ENCODE data around the gene GATAD2A.
"Not testable (repeated sequence)": the region's sequence is repeated elsewhere in the genome, so short reads cannot be mapped to it uniquely, and the experiment has no call there.

The GATAD2A gene, protein sequence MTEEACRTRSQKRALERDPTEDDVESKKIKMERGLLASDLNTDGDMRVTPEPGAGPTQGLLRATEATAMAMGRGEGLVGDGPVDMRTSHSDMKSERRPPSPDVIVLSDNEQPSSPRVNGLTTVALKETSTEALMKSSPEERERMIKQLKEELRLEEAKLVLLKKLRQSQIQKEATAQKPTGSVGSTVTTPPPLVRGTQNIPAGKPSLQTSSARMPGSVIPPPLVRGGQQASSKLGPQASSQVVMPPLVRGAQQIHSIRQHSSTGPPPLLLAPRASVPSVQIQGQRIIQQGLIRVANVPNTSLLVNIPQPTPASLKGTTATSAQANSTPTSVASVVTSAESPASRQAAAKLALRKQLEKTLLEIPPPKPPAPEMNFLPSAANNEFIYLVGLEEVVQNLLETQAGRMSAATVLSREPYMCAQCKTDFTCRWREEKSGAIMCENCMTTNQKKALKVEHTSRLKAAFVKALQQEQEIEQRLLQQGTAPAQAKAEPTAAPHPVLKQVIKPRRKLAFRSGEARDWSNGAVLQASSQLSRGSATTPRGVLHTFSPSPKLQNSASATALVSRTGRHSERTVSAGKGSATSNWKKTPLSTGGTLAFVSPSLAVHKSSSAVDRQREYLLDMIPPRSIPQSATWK

GRCh38 chr19:19404879-19405860, at the start of gene GATAD2A:
TSS of gene GATAD2A (plus strand) at chr19:19405675. CDS start at chr19:19465346, 59,671 bp downstream.
- peak; percentile 80 for DNase-seq

GRCh38 chr19:19356500-19356899, 49.0 kb upstream of the GATAD2A start:
- DNase-seq, result no peak

DNA sequence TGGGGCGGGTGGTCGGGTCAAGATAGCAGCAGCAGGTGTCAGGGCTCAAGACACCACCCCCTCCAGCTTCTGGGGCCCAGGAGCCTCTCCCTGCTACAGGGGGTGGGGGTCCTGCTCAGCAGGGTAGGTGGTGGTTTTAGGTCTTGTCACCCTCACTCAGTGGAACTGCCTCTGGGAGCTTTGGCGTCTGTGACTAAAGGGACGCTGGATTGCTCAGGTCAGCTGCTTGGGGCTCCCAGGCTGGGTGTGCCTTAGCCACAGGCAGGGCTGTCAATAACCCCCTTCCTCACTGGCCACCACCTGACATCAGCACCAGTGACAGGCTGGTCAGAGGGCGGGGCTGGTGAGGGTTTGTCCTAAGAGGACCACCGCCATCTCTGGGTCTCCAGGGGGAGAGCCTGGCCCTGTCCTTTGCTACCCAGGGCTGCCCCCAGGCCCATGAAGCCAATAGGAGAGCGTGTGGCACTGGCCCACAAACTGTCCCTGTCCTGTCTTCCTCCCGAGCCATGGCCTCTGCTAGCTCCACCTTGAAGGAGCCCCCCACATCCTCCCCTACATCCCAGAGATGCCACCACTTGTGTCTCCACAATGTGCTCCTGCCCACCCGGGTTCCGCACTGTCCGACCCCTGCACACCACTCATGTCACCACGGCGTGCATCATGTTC, 48.4 kb upstream of the GATAD2A start:
- DNase-seq, result no peak

DNA sequence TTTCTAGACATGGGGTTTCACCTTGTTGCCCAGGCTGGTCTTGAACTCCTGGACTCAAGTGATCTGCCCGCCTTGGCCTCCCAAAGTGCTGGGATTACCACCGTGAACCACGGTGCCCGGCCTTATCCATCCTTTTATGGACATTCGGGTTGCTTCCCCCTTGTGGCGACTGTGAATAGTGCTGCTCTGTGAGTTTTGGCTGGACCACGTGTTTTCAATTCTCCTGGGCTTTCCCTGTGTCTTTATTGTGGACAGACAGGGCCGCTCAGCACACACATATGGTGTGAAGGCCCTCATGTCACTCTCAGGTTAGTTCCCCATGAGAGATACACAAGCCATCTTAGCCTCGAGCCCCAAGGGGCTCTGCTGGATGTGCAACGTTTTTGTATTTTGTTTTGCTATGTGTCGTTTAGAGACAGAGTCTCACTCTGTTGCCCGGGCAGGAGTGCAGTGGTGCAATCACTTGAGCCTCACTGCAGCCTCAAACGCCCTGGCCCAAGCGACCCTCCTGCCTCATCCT, 44.3 kb upstream of the GATAD2A start:
- DNase-seq, result peak; percentile 72

DNA sequence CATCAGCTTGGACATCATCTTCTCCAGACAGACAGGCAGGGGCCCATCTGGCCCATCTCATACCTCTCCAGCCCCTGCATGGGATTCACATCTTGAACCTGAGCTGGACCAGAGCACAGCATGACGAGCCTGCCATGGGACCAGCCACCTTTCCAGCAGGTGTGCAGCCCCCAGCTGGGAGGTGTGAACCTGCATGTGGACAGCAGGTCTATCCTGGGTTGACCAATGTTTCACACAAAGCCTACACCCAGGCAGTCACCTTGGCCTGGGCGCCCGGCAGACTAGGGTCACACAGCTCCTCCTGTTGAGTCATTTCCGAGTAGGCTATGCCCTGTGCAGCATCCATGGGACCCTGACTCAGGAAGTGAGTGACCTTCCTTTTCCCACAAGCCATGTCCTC, 43.4 kb upstream of the GATAD2A start:
- DNase-seq, result no peak

DNA sequence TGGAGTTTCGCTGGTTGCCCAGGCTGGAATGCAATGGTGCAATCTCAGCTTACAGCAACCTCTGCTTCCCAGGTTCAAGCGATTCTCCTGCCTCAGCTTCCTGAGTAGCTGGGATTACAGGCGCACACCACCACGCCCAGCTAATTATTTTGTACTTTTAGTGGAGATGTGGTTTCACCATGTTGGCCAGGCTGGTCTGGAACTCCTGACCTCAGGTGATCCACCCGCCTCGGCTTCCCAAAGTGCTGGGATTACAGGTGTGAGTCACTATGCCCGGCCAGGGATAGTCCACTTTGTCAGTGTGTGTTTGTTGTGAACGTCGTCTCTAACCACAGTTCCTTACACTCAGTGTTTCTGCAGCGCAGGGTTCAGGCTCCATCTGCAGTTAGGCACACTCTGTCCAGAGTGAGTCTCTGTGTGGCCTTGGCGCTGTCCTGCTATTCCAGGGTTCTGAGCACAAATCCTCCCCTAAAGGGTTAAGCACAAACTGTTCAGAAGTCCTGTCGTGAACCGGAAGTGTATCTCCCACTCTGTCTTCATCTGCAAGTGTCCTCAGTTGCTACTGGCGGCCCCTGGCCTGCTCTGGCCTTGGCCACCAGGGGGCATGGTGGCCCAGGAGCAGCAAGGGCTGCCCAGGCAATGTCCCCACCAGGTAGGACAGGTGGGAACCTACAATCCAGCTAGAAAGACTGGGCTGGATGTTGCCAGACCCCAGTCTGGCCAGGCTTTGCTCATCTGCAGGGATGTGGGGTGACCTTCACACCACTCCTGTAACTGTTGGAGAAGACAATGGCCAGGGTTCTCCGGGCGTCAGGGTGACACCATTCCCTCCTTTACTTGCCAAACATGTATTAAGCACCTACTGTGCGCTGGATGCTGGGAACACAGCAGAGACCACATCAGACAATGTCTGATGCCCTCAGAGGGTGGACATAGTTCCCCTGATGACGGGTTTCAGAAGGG, 38.8 kb upstream of the GATAD2A start:
- peak; percentile 71 for DNase-seq

- no peak for DNase-seq
Measured at GRCh38 chr19:19368087-19368486, 37.4 kb upstream of the GATAD2A start.

DNA sequence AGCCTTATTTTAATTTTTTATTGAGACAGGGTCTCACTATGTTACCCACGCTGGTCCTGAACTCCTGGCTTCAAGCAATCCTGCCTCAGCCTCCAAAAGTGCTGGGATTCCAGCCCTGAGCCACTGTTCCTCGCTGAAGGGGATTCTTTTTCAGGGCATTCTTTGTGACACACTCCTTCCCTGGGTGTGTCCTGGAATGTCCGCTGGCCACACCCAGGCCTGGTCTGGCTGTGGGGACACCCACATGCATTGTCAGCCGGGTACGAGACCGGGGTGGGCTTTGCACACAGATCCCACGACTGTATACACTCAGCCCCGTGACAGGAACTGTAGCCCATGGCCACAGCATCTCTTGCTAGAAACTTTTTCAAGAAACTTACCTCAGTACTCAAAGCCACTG, 34.4 kb upstream of the GATAD2A start:
- DNase-seq, result no peak

DNA sequence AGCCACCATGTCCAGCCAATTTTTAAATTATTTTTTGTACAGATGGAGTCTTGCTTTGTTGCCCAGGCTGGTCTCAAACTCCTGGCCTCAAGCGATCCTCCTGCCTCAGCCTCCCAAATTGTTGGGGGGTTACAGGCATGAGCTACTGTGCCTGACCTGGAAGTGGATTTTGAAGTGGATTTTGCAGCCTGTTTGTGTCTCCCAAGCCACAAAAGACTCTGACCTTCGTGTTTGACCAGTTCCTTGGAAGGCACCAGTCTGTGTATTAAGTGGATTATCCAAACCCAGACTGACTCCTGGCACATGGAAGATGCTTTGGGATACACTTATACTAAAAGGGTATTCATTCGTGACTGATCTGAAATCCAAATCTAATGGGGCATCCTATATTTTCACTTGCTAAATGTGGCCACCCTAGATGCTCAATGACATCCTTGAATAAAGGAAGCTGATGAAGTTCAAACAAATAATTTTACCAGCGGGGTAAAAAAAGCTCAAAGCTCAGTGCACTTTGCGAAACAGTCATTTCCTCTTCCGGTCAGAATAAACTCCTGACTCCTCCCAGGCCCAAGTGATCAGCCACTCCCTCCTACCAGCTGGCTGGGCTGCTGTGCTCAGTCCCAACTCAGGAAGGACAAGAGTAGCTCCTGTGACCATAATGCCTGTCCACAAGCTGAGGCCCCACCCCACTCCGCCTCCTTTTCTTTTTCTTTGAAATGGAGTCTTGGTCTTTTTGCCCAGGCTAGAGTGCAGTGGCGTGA, 32.6 kb upstream of the GATAD2A start:
- DNase-seq, result no peak

DNA sequence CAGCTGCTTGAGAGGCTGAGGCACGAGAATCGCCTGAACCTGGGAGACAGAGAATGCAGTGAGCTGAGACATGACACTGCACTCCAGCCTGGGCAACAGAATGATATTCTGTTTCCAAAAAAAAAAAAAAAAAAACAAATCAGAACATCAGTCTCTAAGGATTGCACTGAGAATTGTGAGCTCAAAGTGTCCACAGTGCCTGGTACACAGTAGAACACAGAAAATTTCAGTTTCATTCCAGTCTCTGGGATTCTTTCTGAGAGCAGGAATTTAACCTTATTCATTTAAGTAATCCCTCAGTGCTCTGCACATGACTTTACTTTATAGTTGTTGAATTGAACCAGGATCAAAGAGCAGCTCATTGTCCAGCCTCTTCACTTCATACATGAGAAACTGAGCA, 25.9 kb upstream of the GATAD2A start:
- no peak for DNase-seq

DNA sequence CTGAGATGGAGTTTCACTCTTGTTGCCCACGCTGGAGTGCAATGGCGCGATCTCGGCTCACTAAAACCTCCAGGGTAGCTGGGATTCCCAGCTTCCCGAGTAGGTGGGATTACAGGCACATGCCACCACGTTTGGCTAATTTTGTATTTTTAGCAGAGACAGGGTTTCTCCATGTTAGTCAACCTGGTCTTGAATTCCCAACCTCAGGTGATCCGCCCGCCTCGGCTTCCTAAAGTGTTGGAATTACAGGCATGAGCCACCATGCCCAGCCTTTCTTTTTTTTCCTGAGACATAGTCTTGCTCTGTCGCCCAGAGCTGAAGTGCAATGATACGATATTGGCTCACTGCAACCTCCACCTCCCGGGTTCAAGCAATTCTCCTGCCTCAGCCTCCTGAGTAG, 25.2 kb upstream of the GATAD2A start:
- DNase-seq, result not testable (repeated sequence)

GRCh38 chr19:19381007-19381926, 24.2 kb upstream of the GATAD2A start:
- peak; percentile 13 for DNase-seq

GRCh38 chr19:19382118-19382517, 23.4 kb upstream of the GATAD2A start:
- no peak for DNase-seq

GRCh38 chr19:19384486-19384885, 21.0 kb upstream of the GATAD2A start:
- no peak for DNase-seq

DNA sequence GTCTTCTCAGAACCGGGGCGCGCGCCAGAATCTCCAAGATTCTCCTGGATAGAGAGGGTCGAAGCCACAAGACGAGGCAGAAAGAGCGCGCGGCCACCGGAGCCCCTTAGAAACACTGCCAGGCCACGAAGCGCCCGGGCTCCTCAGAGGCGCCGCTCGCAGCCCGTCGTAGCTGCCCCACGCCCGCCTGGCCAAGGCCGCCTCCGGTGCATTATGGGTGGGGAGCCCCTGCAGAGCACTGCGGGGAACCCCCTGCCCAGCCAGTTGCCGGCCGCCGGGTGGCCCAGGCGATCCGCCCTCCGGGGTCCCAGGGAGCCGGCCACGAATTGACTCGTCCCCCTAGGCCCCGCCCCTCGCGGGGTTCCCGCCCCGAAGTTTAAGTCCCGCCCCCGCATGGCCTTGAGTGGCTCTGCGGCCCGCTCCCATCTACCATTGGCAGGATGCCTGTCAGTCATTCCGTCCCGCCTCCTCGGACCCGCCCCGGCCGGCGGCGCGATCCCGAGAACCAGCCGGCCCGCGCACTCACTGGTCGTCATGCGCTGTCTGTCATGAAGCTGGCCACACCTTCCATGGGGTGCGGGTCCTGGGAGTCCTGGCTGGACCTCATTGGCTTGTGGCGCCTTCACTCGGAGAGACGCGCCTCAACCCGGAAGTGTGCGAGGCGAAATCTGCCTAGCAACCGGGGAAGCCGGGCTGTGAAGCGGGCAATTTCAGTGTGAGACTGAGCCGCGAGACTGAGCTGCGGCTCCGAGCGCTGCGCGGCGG, 20.2 kb upstream of the GATAD2A start:
- peak; percentile 98 for DNase-seq

GRCh38 chr19:19385896-19386869, 19.3 kb upstream of the GATAD2A start:
- DNase-seq, result no peak

DNA sequence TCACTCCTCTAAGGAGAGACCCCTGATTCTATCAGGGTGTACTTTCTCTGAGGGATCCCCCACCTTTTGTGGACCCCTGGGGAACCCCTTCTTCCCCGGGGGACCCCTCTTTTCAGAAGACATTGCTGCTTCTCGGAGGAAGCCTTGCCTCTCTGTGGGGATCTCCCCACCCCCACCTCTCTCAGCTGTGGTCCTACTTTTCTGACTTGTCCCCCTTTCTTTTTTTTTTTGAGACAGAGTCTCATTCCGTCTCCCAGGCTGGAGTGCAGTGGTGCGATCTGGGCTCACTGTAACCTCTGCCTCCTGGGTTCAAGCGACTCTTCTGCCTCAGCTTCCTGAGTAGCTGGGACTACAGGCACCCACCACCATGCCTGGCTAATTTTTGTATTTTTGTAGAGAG, 18.4 kb upstream of the GATAD2A start:
- DNase-seq, result no peak

Measured in NCI-H1105 treated with DMSO at 0.1 percent for 48 hours (cell line).